PFSK-1 (cell line): Measurements from ENCODE around the gene GSTM5.

ENCODE experiments used
- FOXP2 ChIP-seq: optimal IDR thresholded peaks from 2 replicates; pipeline ENCODE3; 2011; ENCODE audit warnings: borderline replicate concordance, control low read depth, inconsistent platforms; ENCODE audit not compliant: insufficient read depth; ENCODE audit errors: extremely low read length, extremely low read depth
- POLR2AphosphoS5 ChIP-seq: IDR thresholded peaks from 2 replicates; pipeline ENCODE4 v1.6.1; 2012; ENCODE audit warnings: low read depth, mild to moderate bottlenecking, control low read depth, low read length, moderate library complexity
- SIN3A ChIP-seq: IDR thresholded peaks from 2 replicates; pipeline ENCODE4 v1.6.1; 2012; ENCODE audit warnings: mild to moderate bottlenecking, low read length, moderate library complexity, borderline replicate concordance; ENCODE audit not compliant: insufficient read depth
- TAF1 ChIP-seq: IDR thresholded peaks from 2 replicates; pipeline ENCODE4 v1.6.1; 2012; ENCODE audit warnings: low read length, control low read depth, borderline replicate concordance; ENCODE audit not compliant: insufficient read depth
- TF ChIP-seq, protein P1 (sequence below), 2 experiments: IDR thresholded peaks; 2 replicates each; pipeline versions ENCODE4 v1.6.1 to v1.8.0; 2011 to 2012; ENCODE audit warnings: low read depth in 2 of 2, low read length in 2 of 2, control low read depth in 1 of 2, inconsistent platforms in 1 of 2, mild to moderate bottlenecking in 1 of 2, moderate library complexity in 1 of 2; ENCODE audit not compliant: insufficient read depth in 1 of 2

GSTM5 gene

DNA sequence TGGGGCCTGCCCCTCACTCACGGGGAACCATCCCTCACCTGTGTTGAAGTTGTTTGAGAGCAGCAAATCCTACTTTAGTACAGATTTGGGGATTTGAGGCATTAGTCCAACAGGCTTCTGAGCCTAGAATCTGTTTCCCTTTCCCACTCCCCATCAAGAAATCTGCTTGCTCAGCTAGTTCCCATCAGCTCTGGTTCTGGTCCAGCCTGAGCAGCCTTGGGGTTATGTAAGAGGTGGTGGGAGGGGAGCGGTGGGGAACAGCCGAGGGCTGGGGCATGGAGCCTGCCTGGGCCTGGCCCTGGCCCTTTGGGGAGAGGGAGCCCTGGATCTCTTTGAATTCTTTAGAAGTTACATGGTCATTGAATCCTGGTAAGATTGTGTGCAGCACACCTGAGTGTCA is 4.1 kb downstream of the GSTM5 start:
- TF ChIP-seq, protein P1, sequence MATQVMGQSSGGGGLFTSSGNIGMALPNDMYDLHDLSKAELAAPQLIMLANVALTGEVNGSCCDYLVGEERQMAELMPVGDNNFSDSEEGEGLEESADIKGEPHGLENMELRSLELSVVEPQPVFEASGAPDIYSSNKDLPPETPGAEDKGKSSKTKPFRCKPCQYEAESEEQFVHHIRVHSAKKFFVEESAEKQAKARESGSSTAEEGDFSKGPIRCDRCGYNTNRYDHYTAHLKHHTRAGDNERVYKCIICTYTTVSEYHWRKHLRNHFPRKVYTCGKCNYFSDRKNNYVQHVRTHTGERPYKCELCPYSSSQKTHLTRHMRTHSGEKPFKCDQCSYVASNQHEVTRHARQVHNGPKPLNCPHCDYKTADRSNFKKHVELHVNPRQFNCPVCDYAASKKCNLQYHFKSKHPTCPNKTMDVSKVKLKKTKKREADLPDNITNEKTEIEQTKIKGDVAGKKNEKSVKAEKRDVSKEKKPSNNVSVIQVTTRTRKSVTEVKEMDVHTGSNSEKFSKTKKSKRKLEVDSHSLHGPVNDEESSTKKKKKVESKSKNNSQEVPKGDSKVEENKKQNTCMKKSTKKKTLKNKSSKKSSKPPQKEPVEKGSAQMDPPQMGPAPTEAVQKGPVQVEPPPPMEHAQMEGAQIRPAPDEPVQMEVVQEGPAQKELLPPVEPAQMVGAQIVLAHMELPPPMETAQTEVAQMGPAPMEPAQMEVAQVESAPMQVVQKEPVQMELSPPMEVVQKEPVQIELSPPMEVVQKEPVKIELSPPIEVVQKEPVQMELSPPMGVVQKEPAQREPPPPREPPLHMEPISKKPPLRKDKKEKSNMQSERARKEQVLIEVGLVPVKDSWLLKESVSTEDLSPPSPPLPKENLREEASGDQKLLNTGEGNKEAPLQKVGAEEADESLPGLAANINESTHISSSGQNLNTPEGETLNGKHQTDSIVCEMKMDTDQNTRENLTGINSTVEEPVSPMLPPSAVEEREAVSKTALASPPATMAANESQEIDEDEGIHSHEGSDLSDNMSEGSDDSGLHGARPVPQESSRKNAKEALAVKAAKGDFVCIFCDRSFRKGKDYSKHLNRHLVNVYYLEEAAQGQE (IDR thresholded peaks at IDR 0.05; ENCODE audit: insufficient read depth in 1 of 2, low read depth in 2 of 2, low read length in 2 of 2) = no peak
- TF ChIP-seq SIN3A (no peak), TAF1 (no peak), FOXP2 (no peak), POLR2AphosphoS5 (no peak)

- TF ChIP-seq SIN3A (no peak), TAF1 (no peak), FOXP2 (no peak), POLR2AphosphoS5 (no peak)
- TF ChIP-seq, protein P1 (IDR thresholded peaks at IDR 0.05; ENCODE audit: insufficient read depth in 1 of 2, low read depth in 2 of 2, low read length in 2 of 2) = no peak
Measured at GRCh38 chr1:109716570-109717090, 4.6 kb downstream of the GSTM5 start.

DNA sequence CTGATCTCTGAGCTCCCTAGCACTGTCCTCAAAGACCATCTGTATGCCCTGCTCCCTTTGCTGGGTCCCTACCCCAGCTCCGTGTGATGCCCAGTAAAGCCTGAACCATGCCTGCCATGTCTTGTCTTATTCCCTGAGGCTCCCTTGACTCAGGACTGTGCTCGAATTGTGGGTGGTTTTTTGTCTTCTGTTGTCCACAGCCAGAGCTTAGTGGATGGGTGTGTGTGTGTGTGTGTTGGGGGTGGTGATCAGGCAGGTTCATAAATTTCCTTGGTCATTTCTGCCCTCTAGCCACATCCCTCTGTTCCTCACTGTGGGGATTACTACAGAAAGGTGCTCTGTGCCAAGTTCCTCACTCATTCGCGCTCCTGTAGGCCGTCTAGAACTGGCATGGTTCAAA is 5.7 kb downstream of the GSTM5 start:
- TF ChIP-seq FOXP2 (no peak), POLR2AphosphoS5 (no peak), SIN3A (no peak), TAF1 (no peak)
- TF ChIP-seq, protein P1 (IDR thresholded peaks at IDR 0.05; ENCODE audit: insufficient read depth in 1 of 2, low read depth in 2 of 2, low read length in 2 of 2) = no peak

GRCh38 chr1:109718495-109718894 is 6.4 kb downstream of the GSTM5 start:
- TF ChIP-seq POLR2AphosphoS5 = no peak
- TF ChIP-seq, protein P1 (IDR thresholded peaks at IDR 0.05; ENCODE audit: insufficient read depth in 1 of 2, low read depth in 2 of 2, low read length in 2 of 2) = no peak
- no peak for TF ChIP-seq SIN3A
- no peak for TF ChIP-seq TAF1

DNA sequence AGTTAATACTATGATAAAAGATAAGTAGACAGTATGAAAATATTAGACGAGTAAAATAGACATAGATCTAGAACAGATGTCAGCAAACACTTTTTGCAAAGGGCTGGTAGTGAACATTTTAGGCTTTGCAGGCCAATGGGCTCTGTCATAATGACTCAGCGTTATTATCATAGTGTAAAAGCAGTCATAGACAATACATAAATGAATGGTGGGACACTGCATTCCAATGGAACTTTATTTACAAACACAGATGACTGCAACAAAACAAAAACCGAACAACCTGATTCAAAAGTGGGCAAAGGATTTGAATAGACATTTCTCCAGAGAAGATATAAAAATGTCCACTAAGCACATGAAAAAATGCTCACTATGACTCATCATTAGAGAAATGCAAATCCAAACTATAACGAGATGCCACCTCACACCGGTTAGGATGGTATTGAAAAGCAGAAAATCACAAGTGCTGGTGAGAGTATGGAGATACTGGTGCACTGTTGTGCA is 7.3 kb downstream of the GSTM5 start:
- TF ChIP-seq POLR2AphosphoS5 = no peak
- TF ChIP-seq FOXP2 = no peak
- no peak for TF ChIP-seq SIN3A
- TF ChIP-seq, protein P1 (IDR thresholded peaks at IDR 0.05; ENCODE audit: insufficient read depth in 1 of 2, low read depth in 2 of 2, low read length in 2 of 2) = no peak
